GM19463 (cell line): Measurements from ENCODE around the gene CCDC102A.

Source experiments
- ATAC-seq: cut with Tn5 transposase; IDR thresholded peaks from one replicate; pipeline ENCODE4 v1.9.1; 2021; ENCODE audit warnings: mild to moderate bottlenecking, moderate library complexity; ENCODE audit not compliant: unreplicated experiment

The CCDC102A gene

GRCh38 chr16:57522960-57523359 lies 13.4 kb downstream of the CCDC102A start:
- ATAC-seq = no peak

GRCh38 chr16:57519796-57520360 lies 16.5 kb downstream of the CCDC102A start:
- peak; percentile 58 for ATAC-seq

GRCh38 chr16:57518922-57519321 lies 17.4 kb downstream of the CCDC102A start:
- no peak for ATAC-seq

GRCh38 chr16:57518520-57518919 lies 17.9 kb downstream of the CCDC102A start:
- no peak for ATAC-seq

- ATAC-seq = no peak
These were observed 18.7 kb downstream of the CCDC102A start for GRCh38 chr16:57517397-57518367.

GRCh38 chr16:57516773-57517172 lies 19.6 kb downstream of the CCDC102A start:
- no peak for ATAC-seq

GRCh38 chr16:57516176-57516725 lies 20.1 kb downstream of the CCDC102A start:
- ATAC-seq = no peak

- no peak for ATAC-seq
These were observed 21.4 kb downstream of the CCDC102A start for GRCh38 chr16:57514791-57515600.

GRCh38 chr16:57514371-57514770 lies 22.0 kb downstream of the CCDC102A start:
- no peak for ATAC-seq

GRCh38 chr16:57513371-57514102 lies 22.8 kb downstream of the CCDC102A start:
- ATAC-seq = no peak

- ATAC-seq = no peak
These were observed 23.9 kb downstream of the CCDC102A start for GRCh38 chr16:57512296-57513001.

GRCh38 chr16:57510016-57510871 lies 26.1 kb downstream of the CCDC102A start:
- ATAC-seq = no peak

- ATAC-seq = no peak
These were observed 27.0 kb downstream of the CCDC102A start for GRCh38 chr16:57509231-57509923.

GRCh38 chr16:57508035-57508425 lies 28.3 kb downstream of the CCDC102A start:
- no peak for ATAC-seq

GRCh38 chr16:57507136-57508034 lies 29.0 kb downstream of the CCDC102A start:
- ATAC-seq = no peak

GRCh38 chr16:57505169-57505568 lies 31.2 kb downstream of the CCDC102A start:
- no peak for ATAC-seq

- ATAC-seq = no peak
These were observed 31.9 kb downstream of the CCDC102A start for GRCh38 chr16:57504491-57504890.
